H1 (cell line): ENCODE measurements around the gene ATG7. TPM values are rescaled to one million over a fixed set of nuclear protein-coding genes. Genes with fewer than 3 reads are reported as not detected.

Source experiments
- CTCF ChIA-PET: fragments of 300-600 bp; sonication (Branson Sonifier 250); formaldehyde crosslinking; loops from one replicate; lab custom pipeline; 2021; ENCODE audit not compliant: partially characterized antibody; lab: Charles Lee
- POLR2A ChIA-PET: fragments of 300-600 bp; sonication (Branson Sonifier 250); formaldehyde crosslinking; loops from one replicate; lab custom pipeline; 2021; ENCODE audit warnings: inconsistent platforms; ENCODE audit not compliant: partially characterized antibody; lab: Charles Lee
- DNase-seq, 2 experiments: peaks; one replicate each; pipeline versions ENCODE4 v3.0.0 to v3.0.0-alpha.2; 2010 to 2022; ENCODE audit warnings: low spot score in 2 of 2, low read depth in 1 of 2, mixed read lengths in 1 of 2
- FAIRE-seq: peaks from 2 replicates; lab custom pipeline; 2011; peaks lifted over from hg19 to GRCh38; lab: Jason Lieb, UNC
- H2AFZ ChIP-seq: 2 replicates; pipeline ENCODE4 v1.8.1; 2012; ENCODE audit warnings: low read length, inconsistent platforms
- H2AK5ac ChIP-seq: 2 replicates; pipeline ENCODE4 v1.6.1; 2013; ENCODE audit warnings: low read depth, low read length
- H2BK120ac ChIP-seq: replicated peaks from 2 replicates; pipeline ENCODE3; 2013; ENCODE audit warnings: low read depth, low read length, inconsistent platforms
- H2BK12ac ChIP-seq: 2 replicates; pipeline ENCODE4 v1.6.1; 2013; ENCODE audit warnings: low read depth, low read length
- H2BK15ac ChIP-seq: 2 replicates; pipeline ENCODE4 v1.6.1; 2013; ENCODE audit warnings: low read length
- H2BK20ac ChIP-seq: 2 replicates; pipeline ENCODE4 v1.6.1; 2013; ENCODE audit warnings: low read length
- H2BK5ac ChIP-seq: 2 replicates; pipeline ENCODE4 v1.6.1; 2013; ENCODE audit warnings: low read depth, low read length
- H3K14ac ChIP-seq: 2 replicates; pipeline ENCODE4 v1.6.1; 2013; ENCODE audit warnings: inconsistent platforms; ENCODE audit not compliant: insufficient read length
- H3K18ac ChIP-seq: 2 replicates; pipeline ENCODE4 v1.6.1; 2013; ENCODE audit warnings: low read length; ENCODE audit errors: extremely low read depth
- H3K23ac ChIP-seq: 2 replicates; pipeline ENCODE4 v1.6.1; 2013; ENCODE audit warnings: inconsistent platforms; ENCODE audit not compliant: insufficient read length
- H3K23me2 ChIP-seq: 2 replicates; pipeline ENCODE4 v1.6.1; 2013; ENCODE audit warnings: low read depth, low read length
- H3K27ac ChIP-seq: 2 replicates; pipeline ENCODE4 v1.6.1; 2011; ENCODE audit warnings: low read depth, low read length, inconsistent platforms
- H3K27me3 ChIP-seq, 4 experiments: replicated peaks in 1 of 4; 1 replicate in 1 of 4; 2 replicates in 3 of 4; pipeline versions ENCODE4 v1.6.1 to v1.8.1; 2011 to 2013; ENCODE audit warnings: low read length in 3 of 4, mild to moderate bottlenecking in 3 of 4, inconsistent platforms in 2 of 4, mixed read lengths in 2 of 4, moderate library complexity in 1 of 4; ENCODE audit not compliant: control insufficient read depth in 3 of 4, insufficient read depth in 3 of 4; ENCODE audit errors: extremely low read depth in 1 of 4
- H3K36me3 ChIP-seq, 4 experiments: 2 replicates each; pipeline versions ENCODE4 v1.6.1 to v1.8.1; 2011 to 2013; ENCODE audit warnings: mild to moderate bottlenecking in 4 of 4, low read length in 3 of 4, moderate library complexity in 2 of 4, control low read depth in 1 of 4, inconsistent platforms in 1 of 4; ENCODE audit not compliant: insufficient read depth in 4 of 4, control insufficient read depth in 2 of 4
- H3K4ac ChIP-seq: replicated peaks from 2 replicates; pipeline ENCODE3; 2013; ENCODE audit warnings: low read length, low read depth, mixed read lengths, inconsistent platforms; ENCODE audit not compliant: insufficient read length
- H3K4me1 ChIP-seq, 4 experiments: replicated peaks in 1 of 4; 1 replicate in 1 of 4; 2 replicates in 3 of 4; pipeline versions ENCODE4 v1.6.1 to v1.8.1; 2011 to 2013; ENCODE audit warnings: low read length in 3 of 4, inconsistent platforms in 2 of 4, mixed read lengths in 1 of 4; ENCODE audit not compliant: insufficient read depth in 4 of 4, control insufficient read depth in 3 of 4
- H3K4me2 ChIP-seq, 2 experiments: 2 replicates each; pipeline versions ENCODE4 v1.6.1 to v1.8.1; 2011 to 2013; ENCODE audit warnings: low read depth in 2 of 2, low read length in 2 of 2, control low read depth in 1 of 2, inconsistent platforms in 1 of 2, mild to moderate bottlenecking in 1 of 2; ENCODE audit not compliant: insufficient read depth in 1 of 2
- H3K4me3 ChIP-seq, 4 experiments: fragments of 200-600, 300-600 bp in 1 of 4; sonication (generic), shearing (Covaris generic), sonication (Bioruptor Twin) in 1 of 4; 2 replicates each; pipeline versions ENCODE4 v1.5.1 to v1.8.1; 2011 to 2016; ENCODE audit warnings: low read length in 4 of 4, low read depth in 3 of 4, control low read depth in 2 of 4, inconsistent platforms in 2 of 4, mild to moderate bottlenecking in 2 of 4, mixed read lengths in 1 of 4, moderate library complexity in 1 of 4; ENCODE audit not compliant: insufficient read depth in 2 of 4; ENCODE audit errors: extremely low read depth in 1 of 4
- H3K56ac ChIP-seq: replicated peaks from 2 replicates; pipeline ENCODE3; 2013; ENCODE audit warnings: low read depth, mild to moderate bottlenecking, mixed read lengths, low read length, inconsistent platforms; ENCODE audit not compliant: insufficient read length
- H3K79me1 ChIP-seq: 2 replicates; pipeline ENCODE4 v1.6.1; 2013; ENCODE audit warnings: low read depth, low read length, control low read depth
- H3K79me2 ChIP-seq, 2 experiments: 2 replicates each; pipeline versions ENCODE4 v1.6.1 to v1.8.1; 2012 to 2013; ENCODE audit warnings: low read length in 2 of 2, mild to moderate bottlenecking in 2 of 2, inconsistent platforms in 1 of 2; ENCODE audit not compliant: insufficient read depth in 2 of 2, control insufficient read depth in 1 of 2
- H3K9ac ChIP-seq, 4 experiments: replicated peaks in 1 of 4; 1 replicate in 1 of 4; 2 replicates in 3 of 4; pipeline versions ENCODE4 v1.6.1 to v1.8.1; 2011 to 2013; ENCODE audit warnings: low read depth in 3 of 4, low read length in 3 of 4, control low read depth in 2 of 4, mild to moderate bottlenecking in 2 of 4, moderate library complexity in 2 of 4, inconsistent platforms in 1 of 4; ENCODE audit errors: extremely low read depth in 1 of 4
- H3K9me3 ChIP-seq, 2 experiments: 2 replicates each; pipeline versions ENCODE4 v1.6.1 to v1.8.1; 2012 to 2013; ENCODE audit warnings: mild to moderate bottlenecking in 2 of 2, moderate library complexity in 2 of 2, control low read depth in 1 of 2, inconsistent platforms in 1 of 2, low read depth in 1 of 2, low read length in 1 of 2, mixed read lengths in 1 of 2; ENCODE audit not compliant: insufficient read depth in 2 of 2
- H4K20me1 ChIP-seq, 2 experiments: replicated peaks in 1 of 2; 2 replicates each; pipeline versions ENCODE3 to v1.8.1; 2011 to 2013; ENCODE audit warnings: inconsistent platforms in 2 of 2, low read length in 2 of 2, mild to moderate bottlenecking in 1 of 2; ENCODE audit not compliant: insufficient read depth in 2 of 2, control insufficient read depth in 1 of 2
- H4K5ac ChIP-seq: 2 replicates; pipeline ENCODE4 v1.6.1; 2013; ENCODE audit warnings: low read length, low read depth, mixed read lengths, inconsistent platforms; ENCODE audit not compliant: insufficient read length
- H4K8ac ChIP-seq: 2 replicates; pipeline ENCODE4 v1.8.0; 2013; ENCODE audit warnings: mild to moderate bottlenecking, moderate library complexity, low read length, inconsistent platforms; ENCODE audit not compliant: insufficient read depth; ENCODE audit errors: extremely low read depth
- H4K91ac ChIP-seq: replicated peaks from 2 replicates; pipeline ENCODE3; 2013; ENCODE audit warnings: low read length, mixed read lengths, inconsistent platforms; ENCODE audit not compliant: insufficient read length
- BACH1 ChIP-seq: IDR thresholded peaks from 2 replicates; pipeline ENCODE4 v1.6.1; 2012; ENCODE audit warnings: low read length, improper control_type of control experiment
- CBX8 ChIP-seq: fragments of 300-800, 300-1000 bp; sonication (generic); IDR thresholded peaks from 2 replicates; pipeline ENCODE4 v1.7.1; 2016; ENCODE audit warnings: low read depth, low read length, borderline replicate concordance
- SP4 ChIP-seq: IDR thresholded peaks from 2 replicates; pipeline ENCODE4 v1.6.1; 2012; ENCODE audit warnings: low read length, inconsistent platforms
- TAF1 ChIP-seq: IDR thresholded peaks from 2 replicates; pipeline ENCODE4 v1.6.1; 2011; ENCODE audit warnings: mild to moderate bottlenecking, low read depth, low read length
- TBP ChIP-seq: IDR thresholded peaks from 2 replicates; pipeline ENCODE4 v1.6.1; 2011; ENCODE audit warnings: low read depth, low read length, improper control_type of control experiment
- USF2 ChIP-seq: IDR thresholded peaks from 2 replicates; pipeline ENCODE4 v1.6.1; 2011; ENCODE audit warnings: low read length, improper control_type of control experiment
- WGBS, 2 experiments: shearing (Covaris generic) in 1 of 2; methylation state at CpG; one replicate each; pipeline versions ENCODE4 v1.1.6 to v1.1.7; 2013 to 2015; ENCODE audit warnings: low lambda C conversion rate in 2 of 2, mixed read lengths in 2 of 2, inconsistent platforms in 1 of 2, low coverage in 1 of 2, missing lambda C conversion rate in 1 of 2; ENCODE audit not compliant: insufficient replicate concordance in 2 of 2, insufficient coverage in 1 of 2, insufficient read length in 1 of 2; ENCODE audit errors: extremely low coverage in 1 of 2, missing lambda C conversion rate in 1 of 2; 5-methylcytosine and 5-hydroxymethylcytosine counted together
- polyA plus RNA-seq, 7 experiments: library from polyadenylated mRNA; depleted of rRNA in 3 of 7; stranded (reverse) in 5 of 7; unstranded in 2 of 7; fragments of >200 nt in 5 of 7; fragments of 200-250 nt in 2 of 7; gene quantifications; 1 replicate in 5 of 7; 2 replicates in 1 of 7; 4 replicates in 1 of 7; pipeline versions ENCODE4 v1.2.1 to v1.2.3, GENCODE V29; 2011 to 2013; ENCODE audit warnings: missing spikeins in 2 of 7, mixed read lengths in 2 of 7
- total RNA-seq: library from RNA; stranded (reverse); fragmentation: NEBNext Ultra II Directional; extraction: Animal tissue kit (Norgen Biotek cat#: 25700); gene quantifications from 2 replicates; pipeline ENCODE4 v1.2.1, GENCODE V29; 2021

The ATG7 gene
- total and polyA plus RNA-seq, 2 of the 8 experiments (the other 6 are each of a cell fraction or from before 2014, with no cell fraction given), result 15.0 to 19.1 TPM

GRCh38 chr3:11546657-11547302 is 274.6 kb downstream of the ATG7 start:
- H2AK5ac ChIP-seq, result 0 out of 2 replicates have a peak overlapping the region, but pooled peaks have one; percentile 27
- H3K4me3 ChIP-seq, result no peak overlapping the region
- no peaks in the 10 kb centered on the region for H3K79me2 ChIP-seq
- H3K23me2 ChIP-seq, result no peaks in the 10 kb centered on the region
- H4K91ac ChIP-seq, result no peak overlapping the region
- H3K27me3 ChIP-seq, result no peaks in the 10 kb centered on the region
- H4K20me1 ChIP-seq, result no peaks in the 10 kb centered on the region
- ChIA-PET CTCF (interaction anchor here (0.6 to 1.4 kb wide), 6 partner anchors 9 to 293 kb away, joined by 3 to 4 read pairs (median 3); no protein-coding TSS in a partner anchor), POLR2A (no interaction called here)
- H2AFZ ChIP-seq, result no peak overlapping the region
- H3K23ac ChIP-seq, result no peak overlapping the region
- H3K36me3 ChIP-seq, result no peaks in the 10 kb centered on the region
- no peak for FAIRE-seq
- H2BK20ac ChIP-seq, result no peak overlapping the region
- no peak overlapping the region for H3K4me2 ChIP-seq
- no peak overlapping the region for H3K14ac ChIP-seq
- no peaks in the 10 kb centered on the region for H3K79me1 ChIP-seq
- no peak overlapping the region for H4K5ac ChIP-seq
- H2BK15ac ChIP-seq, result no peak overlapping the region
- peaks cover 0 to 4% (median 0%) of the 10 kb centered on the region in 4 experiments; a peak in 2 of 7 replicates for H3K4me1 ChIP-seq
- no peak overlapping the region for H4K8ac ChIP-seq
- H3K27ac ChIP-seq, result no peak overlapping the region
- no peak overlapping the region for H3K56ac ChIP-seq
- no peak for DNase-seq
- WGBS, 2 experiments, result 95% methylated on average over 9 of the region's 9 CpGs; no CpG with 5 or more reads in 1 of the 2 experiments
- H3K4ac ChIP-seq, result no peak overlapping the region
- no peak overlapping the region for H3K18ac ChIP-seq
- no peak overlapping the region for H2BK5ac ChIP-seq
- no peak overlapping the region for H2BK12ac ChIP-seq
- no peak overlapping the region for H3K9ac ChIP-seq
- no peak for TF ChIP-seq USF2
- no peak for TF ChIP-seq SP4
- no peak for TF ChIP-seq BACH1
- TF ChIP-seq TBP, result no peak
- TF ChIP-seq CBX8, result no peak
- TF ChIP-seq TAF1, result no peak
- TF ChIP-seq, all 59 proteins: peak for 0
- Histone ChIP-seq H2BK120ac (no peak overlapping the region), H3K9me3 (no peaks in the 10 kb centered on the region; a peak in 1 of 4 replicates)
